ENCODE results near the gene P3H4. TPM values are rescaled to one million over a fixed set of nuclear protein-coding genes. Genes with fewer than 3 reads are reported as not detected.
"Not testable (repeated sequence)": the region's sequence is repeated elsewhere in the genome, so short reads cannot be mapped to it uniquely, and the experiment has no call there.

P3H4 gene
- total RNA-seq, result 1 to 10 TPM; 1.2 to 1.5 TPM

GRCh38 chr17:41811549-41812380 lies at the start of gene P3H4:
Gene P3H4, minus strand, starts transcription at chr17:41811949. Its CDS starts 34 bp downstream, at chr17:41811915.
- Mint-ChIP-seq H3K4me3 (peak within 1 kb of the TSS; percentile 75), H3K4me1 (ENCODE audit: low read depth) (peaks cover 18% of the 10 kb centered on the region), H3K36me3 (ENCODE audit: low read depth) (no peaks in the 10 kb centered on the region), H3K27me3 (ENCODE audit: low read depth) (peaks cover 10% of the 10 kb centered on the region), H3K27ac (no peak within 1 kb of the TSS), H3K9me3 (no peaks in the 10 kb centered on the region)
- DNase-seq, result peak; percentile 76
- intact Hi-C loops (cut with micrococcal nuclease), result loop anchor here (2.0 to 5.0 kb wide), 2 partner anchors 53 to 124 kb away; partner anchors contain the start of genes EIF1 and KLHL11
- CTCF ChIA-PET, result interaction anchor here (0.6 to 2.9 kb wide), 10 partner anchors 9 to 117 kb away, joined by 3 to 21 read pairs (median 4); partner anchors contain the start of gene KLHL11

- no peak overlapping the region for H3K27ac Mint-ChIP-seq
- DNase-seq, result no peak
- no peaks in the 10 kb centered on the region for H3K27me3 Mint-ChIP-seq (ENCODE audit: low read depth)
- CTCF ChIA-PET, result no interaction called here
- H3K9me3 Mint-ChIP-seq, result no peaks in the 10 kb centered on the region
- intact Hi-C loops (cut with micrococcal nuclease), result loop anchor here (10.0 kb wide), 2 partner anchors 126 to 414 kb away; partner anchors contain the start of genes HAP1 and STAT5B
- H3K36me3 Mint-ChIP-seq (ENCODE audit: low read depth), result peaks cover 2% of the 10 kb centered on the region
- peaks cover 21% of the 10 kb centered on the region for H3K4me1 Mint-ChIP-seq (ENCODE audit: low read depth)
- no peak overlapping the region for H3K4me3 Mint-ChIP-seq
These were observed 48.6 kb upstream of the P3H4 start for GRCh38 chr17:41860254-41860931.

DNA sequence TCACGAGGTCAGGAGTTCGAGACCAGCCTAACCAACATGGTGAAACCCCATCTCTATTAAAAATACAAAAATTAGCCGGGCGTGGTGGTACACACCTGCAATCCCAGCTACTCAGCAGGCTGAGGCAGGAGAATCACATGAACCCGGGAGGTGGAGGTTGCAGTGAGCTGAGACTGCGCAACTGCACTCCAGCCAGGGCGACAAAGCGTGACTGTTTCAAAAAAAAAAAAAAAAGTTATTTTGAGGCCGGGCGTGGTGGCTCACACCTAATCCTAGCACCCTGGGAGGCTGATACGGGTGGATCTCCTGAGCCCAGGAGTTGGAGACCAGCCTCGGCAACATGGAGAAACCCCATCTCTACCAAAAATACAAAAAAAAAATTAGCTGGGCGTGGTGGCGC lies 39.6 kb upstream of the P3H4 start:
- H3K4me3 Mint-ChIP-seq; H3K27me3 Mint-ChIP-seq (ENCODE audit: low read depth); intact Hi-C loops (cut with micrococcal nuclease); DNase-seq; H3K9me3 Mint-ChIP-seq; H3K27ac Mint-ChIP-seq: not testable (repeated sequence)
- Mint-ChIP-seq H3K4me1 (ENCODE audit: low read depth) (peaks cover 30% of the 10 kb centered on the region), H3K36me3 (ENCODE audit: low read depth) (peaks cover 23% of the 10 kb centered on the region)
- CTCF ChIA-PET, result interaction anchor here (0.6 to 1.4 kb wide), 5 partner anchors 13 to 156 kb away, joined by 3 to 5 read pairs (median 3); partner anchors contain the start of genes KLHL11 and P3H4

DNA sequence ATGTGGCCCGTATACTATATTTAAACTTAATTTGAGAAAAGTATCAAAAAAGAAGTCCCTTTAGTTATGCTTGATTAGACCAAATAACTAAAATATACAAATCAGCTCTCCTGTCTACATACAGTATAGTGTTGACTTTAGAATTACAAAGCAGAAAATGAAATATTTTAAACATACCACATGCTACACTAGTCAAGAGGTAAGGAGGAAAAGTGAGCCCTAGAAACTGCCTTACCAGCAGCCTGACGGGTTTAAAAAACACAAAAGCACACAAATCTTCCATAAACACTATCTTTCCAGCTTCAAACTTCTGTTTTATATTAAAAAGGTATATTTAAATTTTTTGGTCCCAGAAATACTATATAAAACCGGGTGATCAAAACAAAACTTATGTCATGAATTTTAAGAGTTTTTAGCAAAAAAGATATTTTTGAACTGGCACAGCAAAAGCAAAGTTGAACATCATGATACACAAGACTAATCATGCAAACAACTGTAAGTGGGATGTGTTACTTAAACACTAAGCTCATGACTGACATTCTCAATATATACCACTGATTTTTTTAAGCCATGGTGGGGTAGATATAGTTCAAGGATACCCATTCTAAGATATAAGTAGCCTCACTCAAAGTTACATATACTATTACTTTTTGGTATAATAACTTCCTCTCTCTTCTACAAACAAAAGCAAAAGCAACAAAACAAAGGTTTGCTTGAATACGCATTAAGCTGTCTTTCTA lies 37.7 kb upstream of the P3H4 start:
- Mint-ChIP-seq H3K27ac (no peak overlapping the region), H3K27me3 (ENCODE audit: low read depth) (no peaks in the 10 kb centered on the region), H3K4me1 (ENCODE audit: low read depth) (peaks cover 28% of the 10 kb centered on the region), H3K36me3 (ENCODE audit: low read depth) (peaks cover 15% of the 10 kb centered on the region), H3K4me3 (no peak overlapping the region), H3K9me3 (no peaks in the 10 kb centered on the region)
- CTCF ChIA-PET, result interaction anchor here (0.7 to 1.6 kb wide), 2 partner anchors 15 to 48 kb away, joined by 4 to 7 read pairs; no protein-coding TSS in a partner anchor
- intact Hi-C loops (cut with micrococcal nuclease), result no loop called here
- no peak for DNase-seq

DNA sequence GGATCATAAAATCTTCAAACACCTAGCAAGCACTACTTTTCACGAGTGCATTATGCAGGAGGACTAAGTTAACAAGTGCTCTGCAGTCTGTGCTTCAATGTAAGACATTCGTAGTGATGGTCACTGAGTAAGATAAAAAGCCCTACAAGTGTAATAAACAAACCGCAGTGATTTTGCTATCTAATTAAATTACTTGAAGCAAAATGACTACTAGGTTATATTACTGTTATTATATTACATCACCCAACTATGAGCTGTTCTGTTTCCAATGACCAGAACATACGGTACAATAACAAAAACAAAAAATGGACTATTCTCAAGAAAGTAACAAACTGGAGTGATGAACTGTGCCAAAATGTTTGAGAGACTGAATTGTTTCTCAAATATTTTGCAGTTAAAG lies 37.0 kb upstream of the P3H4 start:
- Mint-ChIP-seq H3K27me3 (ENCODE audit: low read depth) (no peaks in the 10 kb centered on the region), H3K4me3 (no peak overlapping the region), H3K36me3 (ENCODE audit: low read depth) (peaks cover 10% of the 10 kb centered on the region), H3K9me3 (no peaks in the 10 kb centered on the region), H3K4me1 (ENCODE audit: low read depth) (peaks cover 25% of the 10 kb centered on the region), H3K27ac (no peak overlapping the region)
- no peak for DNase-seq
- CTCF ChIA-PET, result interaction anchor here (1.6 kb wide), 1 partner anchor 47 kb away, joined by 7 read pairs; no protein-coding TSS in a partner anchor
- intact Hi-C loops (cut with micrococcal nuclease), result no loop called here

GRCh38 chr17:41844971-41845370 lies 33.2 kb upstream of the P3H4 start:
- Mint-ChIP-seq H3K4me1 (ENCODE audit: low read depth) (peaks cover 3% of the 10 kb centered on the region), H3K36me3 (ENCODE audit: low read depth) (peaks cover 2% of the 10 kb centered on the region), H3K4me3 (no peak overlapping the region), H3K9me3 (no peaks in the 10 kb centered on the region), H3K27me3 (ENCODE audit: low read depth) (no peaks in the 10 kb centered on the region), H3K27ac (no peak overlapping the region)
- no peak for DNase-seq
- intact Hi-C loops (cut with micrococcal nuclease), result no loop called here
- CTCF ChIA-PET, result no interaction called here

- H3K27me3 Mint-ChIP-seq (ENCODE audit: low read depth); H3K4me3 Mint-ChIP-seq; CTCF ChIA-PET; H3K9me3 Mint-ChIP-seq; intact Hi-C loops (cut with micrococcal nuclease); H3K36me3 Mint-ChIP-seq (ENCODE audit: low read depth); DNase-seq; H3K27ac Mint-ChIP-seq; H3K4me1 Mint-ChIP-seq (ENCODE audit: low read depth): not testable (repeated sequence)
These were observed 29.0 kb upstream of the P3H4 start for GRCh38 chr17:41840781-41841180.

GRCh38 chr17:41839448-41839847 lies 27.7 kb upstream of the P3H4 start:
- DNase-seq; H3K4me3 Mint-ChIP-seq; intact Hi-C loops (cut with micrococcal nuclease); H3K27ac Mint-ChIP-seq; H3K36me3 Mint-ChIP-seq (ENCODE audit: low read depth); H3K27me3 Mint-ChIP-seq (ENCODE audit: low read depth); H3K9me3 Mint-ChIP-seq: not testable (repeated sequence)
- CTCF ChIA-PET, result interaction anchor here (0.9 kb wide), 1 partner anchor 26 kb away, joined by 3 read pairs; no protein-coding TSS in a partner anchor
- peaks cover 16% of the 10 kb centered on the region for H3K4me1 Mint-ChIP-seq (ENCODE audit: low read depth)

DNA sequence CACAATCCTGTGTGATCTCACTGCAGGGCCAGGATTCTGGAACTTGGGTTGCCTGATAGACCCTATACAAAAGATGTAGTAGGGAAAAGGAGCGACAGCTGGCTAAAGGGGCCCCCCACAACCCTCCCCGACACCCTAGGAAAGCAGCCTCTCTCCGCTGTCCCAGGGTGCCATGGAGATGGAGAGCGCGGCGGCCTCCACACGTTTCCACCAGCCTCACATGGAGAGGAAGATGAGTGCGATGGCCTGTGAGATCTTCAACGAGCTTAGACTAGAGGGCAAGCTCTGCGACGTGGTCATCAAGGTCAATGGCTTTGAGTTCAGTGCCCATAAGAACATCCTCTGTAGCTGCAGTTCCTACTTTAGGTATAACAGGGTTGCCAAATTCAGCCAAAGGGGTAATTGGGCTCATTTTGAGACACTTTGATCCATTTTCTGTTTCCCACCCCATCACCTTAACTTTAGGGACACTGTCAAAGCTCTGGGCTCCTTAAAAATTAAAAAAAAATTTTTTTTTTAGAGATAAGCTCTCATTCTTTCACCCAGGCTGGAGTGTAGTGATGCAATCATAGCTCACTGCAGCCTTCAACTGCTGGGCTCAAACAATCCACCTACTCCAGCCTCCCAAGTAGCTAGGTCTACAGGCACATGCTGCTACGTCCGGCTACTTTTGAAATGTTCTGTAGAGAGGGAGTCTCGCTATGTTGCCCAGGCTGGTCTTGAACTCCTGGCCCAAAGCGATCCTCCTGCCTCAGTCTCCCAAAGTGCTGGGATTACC lies 26.2 kb upstream of the P3H4 start, which contains the start of gene KLHL10:
KLHL10 (plus strand) TSS at position 65 of the 778 bp plus-strand sequence; CDS start at position 173, 108 bp downstream.
- no peak within 1 kb of the TSS for H3K27ac Mint-ChIP-seq
- no peaks in the 10 kb centered on the region for H3K36me3 Mint-ChIP-seq (ENCODE audit: low read depth)
- H3K4me3 Mint-ChIP-seq, result peak within 1 kb of the TSS; percentile 80
- CTCF ChIA-PET, result interaction anchor here (0.6 to 1.0 kb wide), 2 partner anchors 14 to 894 kb away, joined by 3 to 5 read pairs; no protein-coding TSS in a partner anchor
- intact Hi-C loops (cut with micrococcal nuclease), result loop anchor here (2.0 kb wide), 1 partner anchor 27 kb away; the partner anchor contains the start of gene KLHL11
- peaks cover 16% of the 10 kb centered on the region for H3K4me1 Mint-ChIP-seq (ENCODE audit: low read depth)
- H3K9me3 Mint-ChIP-seq, result no peaks in the 10 kb centered on the region
- no peak for DNase-seq
- H3K27me3 Mint-ChIP-seq (ENCODE audit: low read depth), result no peaks in the 10 kb centered on the region

DNA sequence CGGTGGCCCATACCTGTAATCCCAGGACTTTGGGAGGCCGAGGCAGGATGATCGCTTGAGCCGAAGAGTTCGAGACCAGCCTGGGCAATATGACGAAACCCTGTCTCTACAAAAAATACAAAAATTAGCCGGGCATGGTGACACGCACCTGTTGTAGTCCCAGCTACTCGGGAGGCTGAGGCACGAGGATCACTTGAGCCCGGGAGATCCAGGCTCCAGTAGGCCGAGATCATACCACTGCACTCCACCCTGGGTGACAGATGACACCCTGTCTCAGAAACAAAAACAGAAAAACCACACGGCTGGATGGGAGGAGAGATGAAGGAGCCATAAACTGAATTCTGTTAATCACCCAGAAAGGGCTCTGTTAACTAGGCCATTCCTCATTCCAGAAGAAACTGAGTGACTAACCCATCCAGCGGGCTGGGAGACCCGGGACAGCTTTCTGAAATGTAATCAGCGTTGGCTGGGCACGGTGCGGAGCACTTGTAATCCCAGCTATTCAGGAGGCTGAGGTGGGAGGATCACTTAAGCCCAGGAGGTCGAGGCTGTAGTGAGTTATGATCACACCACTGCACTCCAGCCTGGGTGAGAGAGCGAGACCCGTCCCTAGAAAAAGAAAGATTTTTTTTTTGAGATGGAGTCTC lies 24.9 kb upstream of the P3H4 start:
- Mint-ChIP-seq H3K4me1 (ENCODE audit: low read depth) (peaks cover 16% of the 10 kb centered on the region), H3K4me3 (peak overlapping the region; percentile 80), H3K36me3 (ENCODE audit: low read depth) (peaks cover under 1% of the 10 kb centered on the region), H3K27me3 (ENCODE audit: low read depth) (no peaks in the 10 kb centered on the region), H3K27ac (no peak overlapping the region), H3K9me3 (no peaks in the 10 kb centered on the region)
- no peak for DNase-seq
- intact Hi-C loops (cut with micrococcal nuclease), result loop anchor here (2.0 kb wide), 1 partner anchor 28 kb away; the partner anchor contains the start of gene KLHL11
- CTCF ChIA-PET, result interaction anchor here (0.7 to 1.0 kb wide), 2 partner anchors 13 to 28 kb away, joined by 4 read pairs; no protein-coding TSS in a partner anchor
